CD4-positive, alpha-beta T cell (primary cell): Measurements from ENCODE around the gene C20orf144. TPM values are rescaled to one million over a fixed set of nuclear protein-coding genes. Genes with fewer than 3 reads are reported as not detected.
"Not testable (repeated sequence)": the region's sequence is repeated elsewhere in the genome, so short reads cannot be mapped to it uniquely, and the experiment has no call there.

ENCODE experiments used
- ATAC-seq: fragments of 200-7000 bp; cut with Tn5 transposase; one replicate; pipeline ENCODE4 v1.10.0; 2022; ENCODE audit warnings: mild to moderate bottlenecking; ENCODE audit not compliant: poor library complexity
- CTCF ChIA-PET: fragments of 350-600 bp; sonication (Branson Sonifier 250); formaldehyde crosslinking; loops from one replicate; lab custom pipeline; 2021; ENCODE audit warnings: antibody characterized with exemption, inconsistent platforms; lab: Charles Lee
- POLR2A ChIA-PET: fragments of 350-600 bp; sonication (Branson Sonifier 250); formaldehyde crosslinking; loops from one replicate; lab custom pipeline; 2021; ENCODE audit warnings: antibody characterized with exemption, inconsistent platforms; lab: Charles Lee
- DNase-seq, 14 experiments: peaks; one replicate each; pipeline ENCODE4 v3.0.0-alpha.2; 2013 to 2020; ENCODE audit warnings: mixed read lengths in 2 of 14
- H3K27ac ChIP-seq, 2 donors: one replicate each; pipeline versions ENCODE4 v1.5.1 to v1.7.0; 2013; ENCODE audit warnings: low read length in 2 of 2, low read depth in 1 of 2, mild to moderate bottlenecking in 1 of 2
- H3K27me3 ChIP-seq, 2 experiments: 1 replicate in 1 of 2; 2 replicates in 1 of 2; pipeline versions ENCODE4 v1.6.1 to v1.7.0; 2013; ENCODE audit warnings: low read length in 2 of 2, control low read depth in 1 of 2, mild to moderate bottlenecking in 1 of 2, moderate library complexity in 1 of 2; ENCODE audit not compliant: insufficient read depth in 2 of 2, control insufficient read depth in 1 of 2
- H3K36me3 ChIP-seq: one replicate; pipeline ENCODE4 v1.6.1; 2013; ENCODE audit warnings: low read length, control low read depth; ENCODE audit not compliant: insufficient read depth
- H3K4me1 ChIP-seq: one replicate; pipeline ENCODE4 v1.6.1; 2013; ENCODE audit warnings: low read length, control low read depth; ENCODE audit not compliant: insufficient read depth
- H3K4me3 ChIP-seq: one replicate; pipeline ENCODE4 v1.5.1; 2013; ENCODE audit warnings: mild to moderate bottlenecking, low read length, moderate library complexity
- H3K9me3 ChIP-seq, 2 experiments: 1 replicate in 1 of 2; 2 replicates in 1 of 2; pipeline versions ENCODE4 v1.6.1 to v1.7.0; 2013; ENCODE audit warnings: low read length in 2 of 2, mild to moderate bottlenecking in 2 of 2, control low read depth in 1 of 2, moderate library complexity in 1 of 2; ENCODE audit not compliant: control insufficient read depth in 1 of 2, insufficient read depth in 1 of 2
- H3K27ac Mint-ChIP-seq: one replicate; pipeline ENCODE4 v1.8.0; 2020; ENCODE audit warnings: mixed read lengths
- H3K27me3 Mint-ChIP-seq: one replicate; pipeline ENCODE4 v1.8.0; 2021; ENCODE audit warnings: mixed read lengths
- H3K36me3 Mint-ChIP-seq: one replicate; pipeline ENCODE4 v1.8.0; 2021; ENCODE audit warnings: low read depth, mixed read lengths
- H3K4me1 Mint-ChIP-seq: one replicate; pipeline ENCODE4 v1.8.0; 2021; ENCODE audit warnings: low read depth, mixed read lengths
- H3K4me3 Mint-ChIP-seq: one replicate; pipeline ENCODE4 v1.8.0; 2020; ENCODE audit warnings: mild to moderate bottlenecking, mixed read lengths
- H3K9me3 Mint-ChIP-seq: one replicate; pipeline ENCODE4 v1.8.0; 2020; ENCODE audit warnings: mixed read lengths
- intact Hi-C, 2 experiments: fragments of 100-400 bp; cut with DNase I in 1 of 2; cut with micrococcal nuclease in 1 of 2; formaldehyde crosslinking; loops; one replicate each; pipeline versions ENCODE4 v1.15.1 to v1.9.0; 2023 to 2025; cut with DNase I, micrococcal nuclease
- total RNA-seq, 174 experiments: library from RNA in 2 of 174; stranded (reverse) in 2 of 174; gene quantifications; one replicate each; pipeline ENCODE4 v1.2.3 and lab custom pipeline; 2021 to 2026
- TF ChIP-seq, protein P1 (sequence below): fragments of 200-600 bp; IDR thresholded peaks from one replicate; pipeline ENCODE4 v1.8.0; 2022; ENCODE audit warnings: antibody characterized with exemption, mild to moderate bottlenecking

The C20orf144 gene
- total RNA-seq, 2 experiments from 2014 or later: 0.17 to 0.19 TPM

DNA sequence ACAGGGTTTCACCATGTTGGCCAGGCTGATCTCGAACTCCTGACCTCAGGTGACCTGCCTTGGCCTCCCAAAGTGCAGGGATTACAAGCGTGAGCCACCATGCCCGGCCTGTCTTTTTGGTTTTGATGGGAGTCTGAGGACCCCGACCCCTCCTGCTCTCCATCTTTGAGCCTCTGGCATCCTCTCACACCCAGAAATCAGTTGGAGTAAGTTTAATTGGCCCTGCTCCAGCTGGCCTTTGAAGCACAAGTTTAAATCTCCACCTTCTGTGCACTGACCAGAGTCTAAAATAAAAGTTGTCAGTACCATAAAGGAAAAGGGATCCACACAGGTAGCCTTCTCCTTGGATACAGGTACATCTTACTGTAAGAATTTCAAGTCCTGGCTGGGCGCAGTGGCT is 15.9 kb upstream of the C20orf144 start:
- no peak for ATAC-seq
- intact Hi-C loops: no loop called here
- peaks cover 9% of the 10 kb centered on the region for H3K4me1 ChIP-seq
- CTCF ChIA-PET: interaction anchor here (1.3 kb wide), 1 partner anchor 189 kb away, joined by 3 read pairs; no protein-coding TSS in a partner anchor
- no peak for DNase-seq
- no peak overlapping the region for H3K27ac ChIP-seq
- H3K36me3 ChIP-seq: peaks cover 21% of the 10 kb centered on the region
- H3K9me3 ChIP-seq: no peaks in the 10 kb centered on the region
- no peak overlapping the region for H3K4me3 Mint-ChIP-seq
- H3K4me1 Mint-ChIP-seq: peaks cover 4% of the 10 kb centered on the region
- TF ChIP-seq, protein P1, sequence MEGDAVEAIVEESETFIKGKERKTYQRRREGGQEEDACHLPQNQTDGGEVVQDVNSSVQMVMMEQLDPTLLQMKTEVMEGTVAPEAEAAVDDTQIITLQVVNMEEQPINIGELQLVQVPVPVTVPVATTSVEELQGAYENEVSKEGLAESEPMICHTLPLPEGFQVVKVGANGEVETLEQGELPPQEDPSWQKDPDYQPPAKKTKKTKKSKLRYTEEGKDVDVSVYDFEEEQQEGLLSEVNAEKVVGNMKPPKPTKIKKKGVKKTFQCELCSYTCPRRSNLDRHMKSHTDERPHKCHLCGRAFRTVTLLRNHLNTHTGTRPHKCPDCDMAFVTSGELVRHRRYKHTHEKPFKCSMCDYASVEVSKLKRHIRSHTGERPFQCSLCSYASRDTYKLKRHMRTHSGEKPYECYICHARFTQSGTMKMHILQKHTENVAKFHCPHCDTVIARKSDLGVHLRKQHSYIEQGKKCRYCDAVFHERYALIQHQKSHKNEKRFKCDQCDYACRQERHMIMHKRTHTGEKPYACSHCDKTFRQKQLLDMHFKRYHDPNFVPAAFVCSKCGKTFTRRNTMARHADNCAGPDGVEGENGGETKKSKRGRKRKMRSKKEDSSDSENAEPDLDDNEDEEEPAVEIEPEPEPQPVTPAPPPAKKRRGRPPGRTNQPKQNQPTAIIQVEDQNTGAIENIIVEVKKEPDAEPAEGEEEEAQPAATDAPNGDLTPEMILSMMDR: no peak
- H3K27me3 Mint-ChIP-seq: no peaks in the 10 kb centered on the region
- no peak overlapping the region for H3K4me3 ChIP-seq
- H3K27ac Mint-ChIP-seq: no peak overlapping the region
- peaks cover 45% of the 10 kb centered on the region for H3K36me3 Mint-ChIP-seq
- no peaks in the 10 kb centered on the region for H3K27me3 ChIP-seq
- POLR2A ChIA-PET: interaction anchor here (1.1 to 1.5 kb wide), 2 partner anchors 21 to 23 kb away, joined by 3 read pairs; no protein-coding TSS in a partner anchor
- H3K9me3 Mint-ChIP-seq: no peaks in the 10 kb centered on the region

DNA sequence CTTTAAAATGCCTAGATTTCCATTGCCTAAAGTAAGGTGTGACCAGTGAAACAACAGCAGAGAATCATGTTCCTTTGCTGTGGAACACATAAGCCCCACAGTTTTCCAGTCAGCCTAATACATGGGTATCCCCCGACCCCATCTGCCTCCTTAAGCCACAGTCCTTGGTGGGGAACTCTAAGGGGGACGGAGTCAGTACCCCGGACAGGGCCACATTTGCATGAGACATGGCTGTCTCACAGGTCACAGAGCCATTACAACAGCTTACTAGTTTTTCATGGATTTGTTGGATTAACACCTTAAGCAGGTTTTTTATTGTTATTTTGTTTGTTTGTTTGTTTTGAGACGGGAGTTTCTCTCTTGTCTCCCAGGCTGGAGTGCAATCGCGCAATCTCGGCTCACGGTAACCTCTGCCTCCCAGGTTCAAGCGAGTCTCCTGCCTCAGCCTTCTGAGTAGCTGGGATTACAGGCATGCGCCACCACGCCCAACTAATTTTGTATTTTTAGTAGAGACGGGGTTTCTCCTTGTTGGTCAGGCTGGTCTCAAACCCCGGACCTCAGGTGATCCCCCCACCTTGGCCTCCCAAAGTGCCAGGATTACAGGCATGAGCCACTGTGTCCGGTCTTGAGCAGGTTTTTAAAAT is 15.0 kb upstream of the C20orf144 start:
- peaks cover 36% of the 10 kb centered on the region for H3K36me3 Mint-ChIP-seq

DNA sequence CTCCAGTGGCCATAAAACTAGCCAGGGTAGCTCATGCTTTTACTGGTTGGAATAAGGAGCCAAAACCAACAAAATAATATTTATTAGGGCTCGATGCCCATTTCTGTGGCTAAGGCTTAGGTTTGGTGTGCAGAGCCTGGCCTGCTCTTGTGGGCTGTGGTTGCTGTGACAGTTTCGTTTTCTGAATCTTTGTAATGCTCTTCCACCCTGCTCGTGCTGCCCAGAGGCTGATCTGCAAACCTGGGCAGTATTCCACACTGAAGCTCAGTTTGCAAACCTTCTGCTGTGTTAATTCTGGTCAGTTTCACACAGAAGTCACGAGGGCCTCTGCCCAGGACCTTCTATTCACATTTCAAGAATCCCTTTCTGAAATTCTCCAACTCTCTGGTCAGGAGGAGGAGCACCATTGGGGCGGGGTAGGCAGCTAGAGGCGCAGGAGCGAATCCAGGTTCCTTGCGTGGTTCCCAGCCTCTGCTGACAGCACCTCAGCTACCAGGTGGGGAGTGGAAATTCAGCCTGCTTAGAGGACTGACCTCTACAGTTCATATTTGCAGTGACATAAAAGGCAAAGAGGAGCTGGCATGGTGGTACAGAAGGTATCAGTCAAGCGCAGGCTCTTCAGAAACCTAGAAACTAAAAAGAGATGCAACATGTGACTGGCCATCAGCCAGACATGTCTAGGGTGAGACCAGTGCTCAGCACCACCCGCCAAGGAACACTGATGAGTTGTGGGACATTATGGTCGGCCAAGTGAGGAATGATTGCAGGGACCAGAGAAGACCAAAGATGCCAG is 14.3 kb upstream of the C20orf144 start:
- peaks cover 29% of the 10 kb centered on the region for H3K36me3 Mint-ChIP-seq
- ChIA-PET CTCF (no interaction called here), POLR2A (interaction anchor here (1.0 kb wide), 1 partner anchor 16 kb away, joined by 3 read pairs; no protein-coding TSS in a partner anchor)
- H3K27ac Mint-ChIP-seq: no peak overlapping the region
- TF ChIP-seq, protein P1: no peak
- Histone ChIP-seq H3K36me3 (peaks cover 17% of the 10 kb centered on the region), H3K4me3 (no peak overlapping the region), H3K27ac (no peak overlapping the region), H3K27me3 (no peaks in the 10 kb centered on the region), H3K9me3 (no peaks in the 10 kb centered on the region), H3K4me1 (peaks cover 9% of the 10 kb centered on the region)
- H3K4me3 Mint-ChIP-seq: no peak overlapping the region
- peaks cover 4% of the 10 kb centered on the region for H3K4me1 Mint-ChIP-seq
- no peaks in the 10 kb centered on the region for H3K27me3 Mint-ChIP-seq
- ATAC-seq (no peak), DNase-seq (peak in 1 of 14 experiments; percentile 44)
- intact Hi-C loops: no loop called here
- no peaks in the 10 kb centered on the region for H3K9me3 Mint-ChIP-seq

More for the DNA sequence above, 15.0 kb upstream of the C20orf144 start:
- ChIA-PET POLR2A (interaction anchor here (1.1 to 1.5 kb wide), 2 partner anchors 20 to 22 kb away, joined by 3 read pairs; no protein-coding TSS in a partner anchor), CTCF (interaction anchor here (1.3 kb wide), 1 partner anchor 190 kb away, joined by 3 read pairs; no protein-coding TSS in a partner anchor)
- H3K27me3 Mint-ChIP-seq, H3K4me3 Mint-ChIP-seq, H3K4me3 ChIP-seq, H3K9me3 ChIP-seq, H3K9me3 Mint-ChIP-seq, H3K27ac ChIP-seq, H3K4me1 Mint-ChIP-seq, H3K4me1 ChIP-seq, H3K27ac Mint-ChIP-seq, H3K27me3 ChIP-seq, ATAC-seq, DNase-seq, intact Hi-C loops: not testable (repeated sequence)
- peaks cover 19% of the 10 kb centered on the region for H3K36me3 ChIP-seq
